ENCODE measurements around the gene LRP1B. TPM values are rescaled to one million over a fixed set of nuclear protein-coding genes. Genes with fewer than 3 reads are reported as not detected.

LRP1B gene
- total and polyA plus RNA-seq, 4 donors: 0.01 to 0.84 (median 0.17) TPM

DNA sequence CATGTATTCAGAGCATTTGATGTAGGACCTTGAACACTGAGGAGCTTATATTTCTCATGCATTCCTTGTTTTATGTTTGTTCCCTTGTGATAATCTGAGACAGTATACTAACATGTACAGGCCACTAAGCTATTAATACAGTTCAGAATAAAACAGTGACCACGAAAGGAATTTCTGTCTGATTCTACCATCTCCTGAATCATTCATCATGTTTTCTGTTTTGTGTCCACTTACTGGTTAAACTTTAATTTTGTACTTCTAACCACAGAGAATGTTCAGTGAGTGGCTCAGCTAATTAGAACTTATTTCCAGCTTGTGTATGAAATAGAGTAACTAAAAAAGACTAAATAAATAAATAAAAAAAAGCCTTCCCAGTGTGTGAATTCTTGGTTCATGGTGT, 110.4 kb downstream of the LRP1B start:
- Histone ChIP-seq H3K4me1 (ENCODE audit: control insufficient read depth in 4 of 4, insufficient read depth in 4 of 4, low read length in 3 of 4) (no peaks in the 10 kb centered on the region), H3K27ac (ENCODE audit: low read depth in 1 of 2, low read length in 2 of 2) (no peak overlapping the region), H3K27me3 (ENCODE audit: control insufficient read depth in 4 of 4, insufficient read depth in 4 of 4, low read length in 3 of 4) (no peaks in the 10 kb centered on the region), H3K9ac (ENCODE audit: low read depth in 1 of 2, low read length in 2 of 2) (no peak overlapping the region), H3K4me3 (ENCODE audit: low read depth in 1 of 3, low read length in 3 of 3) (no peak overlapping the region), H3K36me3 (ENCODE audit: control insufficient read depth in 4 of 4, insufficient read depth in 3 of 4, low read depth in 1 of 4, low read length in 3 of 4) (no peaks in the 10 kb centered on the region), H3K9me3 (ENCODE audit: control insufficient read depth in 4 of 4, low read length in 3 of 4) (no peaks in the 10 kb centered on the region)
- TF ChIP-seq RXRA (IDR thresholded peaks at IDR 0.05): no peak
- TF ChIP-seq, protein P1, sequence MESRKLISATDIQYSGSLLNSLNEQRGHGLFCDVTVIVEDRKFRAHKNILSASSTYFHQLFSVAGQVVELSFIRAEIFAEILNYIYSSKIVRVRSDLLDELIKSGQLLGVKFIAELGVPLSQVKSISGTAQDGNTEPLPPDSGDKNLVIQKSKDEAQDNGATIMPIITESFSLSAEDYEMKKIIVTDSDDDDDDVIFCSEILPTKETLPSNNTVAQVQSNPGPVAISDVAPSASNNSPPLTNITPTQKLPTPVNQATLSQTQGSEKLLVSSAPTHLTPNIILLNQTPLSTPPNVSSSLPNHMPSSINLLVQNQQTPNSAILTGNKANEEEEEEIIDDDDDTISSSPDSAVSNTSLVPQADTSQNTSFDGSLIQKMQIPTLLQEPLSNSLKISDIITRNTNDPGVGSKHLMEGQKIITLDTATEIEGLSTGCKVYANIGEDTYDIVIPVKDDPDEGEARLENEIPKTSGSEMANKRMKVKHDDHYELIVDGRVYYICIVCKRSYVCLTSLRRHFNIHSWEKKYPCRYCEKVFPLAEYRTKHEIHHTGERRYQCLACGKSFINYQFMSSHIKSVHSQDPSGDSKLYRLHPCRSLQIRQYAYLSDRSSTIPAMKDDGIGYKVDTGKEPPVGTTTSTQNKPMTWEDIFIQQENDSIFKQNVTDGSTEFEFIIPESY (IDR thresholded peaks at IDR 0.05): no peak
- no peak for TF ChIP-seq SP1 (IDR thresholded peaks at IDR 0.05)
- TF ChIP-seq, protein P2, sequence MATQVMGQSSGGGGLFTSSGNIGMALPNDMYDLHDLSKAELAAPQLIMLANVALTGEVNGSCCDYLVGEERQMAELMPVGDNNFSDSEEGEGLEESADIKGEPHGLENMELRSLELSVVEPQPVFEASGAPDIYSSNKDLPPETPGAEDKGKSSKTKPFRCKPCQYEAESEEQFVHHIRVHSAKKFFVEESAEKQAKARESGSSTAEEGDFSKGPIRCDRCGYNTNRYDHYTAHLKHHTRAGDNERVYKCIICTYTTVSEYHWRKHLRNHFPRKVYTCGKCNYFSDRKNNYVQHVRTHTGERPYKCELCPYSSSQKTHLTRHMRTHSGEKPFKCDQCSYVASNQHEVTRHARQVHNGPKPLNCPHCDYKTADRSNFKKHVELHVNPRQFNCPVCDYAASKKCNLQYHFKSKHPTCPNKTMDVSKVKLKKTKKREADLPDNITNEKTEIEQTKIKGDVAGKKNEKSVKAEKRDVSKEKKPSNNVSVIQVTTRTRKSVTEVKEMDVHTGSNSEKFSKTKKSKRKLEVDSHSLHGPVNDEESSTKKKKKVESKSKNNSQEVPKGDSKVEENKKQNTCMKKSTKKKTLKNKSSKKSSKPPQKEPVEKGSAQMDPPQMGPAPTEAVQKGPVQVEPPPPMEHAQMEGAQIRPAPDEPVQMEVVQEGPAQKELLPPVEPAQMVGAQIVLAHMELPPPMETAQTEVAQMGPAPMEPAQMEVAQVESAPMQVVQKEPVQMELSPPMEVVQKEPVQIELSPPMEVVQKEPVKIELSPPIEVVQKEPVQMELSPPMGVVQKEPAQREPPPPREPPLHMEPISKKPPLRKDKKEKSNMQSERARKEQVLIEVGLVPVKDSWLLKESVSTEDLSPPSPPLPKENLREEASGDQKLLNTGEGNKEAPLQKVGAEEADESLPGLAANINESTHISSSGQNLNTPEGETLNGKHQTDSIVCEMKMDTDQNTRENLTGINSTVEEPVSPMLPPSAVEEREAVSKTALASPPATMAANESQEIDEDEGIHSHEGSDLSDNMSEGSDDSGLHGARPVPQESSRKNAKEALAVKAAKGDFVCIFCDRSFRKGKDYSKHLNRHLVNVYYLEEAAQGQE (IDR thresholded peaks at IDR 0.05): no peak
- TF ChIP-seq YY1 (IDR thresholded peaks at IDR 0.05): no peak
- TF ChIP-seq NR2F2 (IDR thresholded peaks at IDR 0.05): no peak
- TF ChIP-seq FOXA1 (IDR thresholded peaks at IDR 0.05): no peak
- no peak for TF ChIP-seq GABPA (IDR thresholded peaks at IDR 0.05 in 1 of 2, conservative IDR thresholded peaks at IDR 0.05 in 1 of 2)
- no peak for TF ChIP-seq HNF4A (conservative IDR thresholded peaks at IDR 0.05)
- TF ChIP-seq, protein P3, sequence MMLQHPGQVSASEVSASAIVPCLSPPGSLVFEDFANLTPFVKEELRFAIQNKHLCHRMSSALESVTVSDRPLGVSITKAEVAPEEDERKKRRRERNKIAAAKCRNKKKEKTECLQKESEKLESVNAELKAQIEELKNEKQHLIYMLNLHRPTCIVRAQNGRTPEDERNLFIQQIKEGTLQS (IDR thresholded peaks at IDR 0.05): no peak
- WGBS: 49% methylated on average over 1 of the region's 1 CpG
- DNase-seq (ENCODE audit: low spot score): no peak

DNA sequence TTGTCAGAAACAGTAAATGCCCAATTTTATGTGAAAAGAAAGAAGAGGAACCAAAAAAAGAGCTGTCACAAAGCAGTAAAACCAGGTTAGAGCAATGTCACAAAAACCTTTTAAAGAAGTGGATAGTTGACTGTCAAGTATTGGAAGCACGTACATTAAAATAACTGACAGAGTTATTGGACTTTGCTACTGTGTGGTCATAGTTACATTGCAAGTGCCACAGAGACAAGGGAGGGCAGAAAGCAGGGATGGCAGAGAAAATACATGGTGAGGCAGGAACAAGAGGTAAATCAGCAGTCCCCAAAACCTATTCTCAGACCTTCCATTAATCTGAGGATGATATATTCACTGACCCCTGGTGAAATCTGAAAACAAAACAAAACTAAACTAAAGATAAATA, 116.3 kb downstream of the LRP1B start:
- H3K4me3 ChIP-seq (ENCODE audit: low read depth in 1 of 3, low read length in 3 of 3): no peak overlapping the region
- DNase-seq (ENCODE audit: low spot score): no peak
- WGBS: 72% methylated on average over 1 of the region's 1 CpG
- TF ChIP-seq HNF4A (conservative IDR thresholded peaks at IDR 0.05): peak in 1 of 2 donors; percentile 9
- TF ChIP-seq HNF4G (IDR thresholded peaks at IDR 0.05): no peak
- TF ChIP-seq YY1 (IDR thresholded peaks at IDR 0.05): no peak
- no peak for TF ChIP-seq TAF1 (conservative IDR thresholded peaks at IDR 0.05)
- no peak overlapping the region for H3K27ac ChIP-seq (ENCODE audit: low read depth in 1 of 2, low read length in 2 of 2)
- no peak overlapping the region for H3K9ac ChIP-seq (ENCODE audit: low read depth in 1 of 2, low read length in 2 of 2)
- no peaks in the 10 kb centered on the region for H3K4me1 ChIP-seq (ENCODE audit: control insufficient read depth in 4 of 4, insufficient read depth in 4 of 4, low read length in 3 of 4)
- H3K9me3 ChIP-seq (ENCODE audit: control insufficient read depth in 4 of 4, low read length in 3 of 4): no peaks in the 10 kb centered on the region
- H3K36me3 ChIP-seq (ENCODE audit: control insufficient read depth in 4 of 4, insufficient read depth in 3 of 4, low read depth in 1 of 4, low read length in 3 of 4): no peaks in the 10 kb centered on the region
- no peaks in the 10 kb centered on the region for H3K27me3 ChIP-seq (ENCODE audit: control insufficient read depth in 4 of 4, insufficient read depth in 4 of 4, low read length in 3 of 4)

DNA sequence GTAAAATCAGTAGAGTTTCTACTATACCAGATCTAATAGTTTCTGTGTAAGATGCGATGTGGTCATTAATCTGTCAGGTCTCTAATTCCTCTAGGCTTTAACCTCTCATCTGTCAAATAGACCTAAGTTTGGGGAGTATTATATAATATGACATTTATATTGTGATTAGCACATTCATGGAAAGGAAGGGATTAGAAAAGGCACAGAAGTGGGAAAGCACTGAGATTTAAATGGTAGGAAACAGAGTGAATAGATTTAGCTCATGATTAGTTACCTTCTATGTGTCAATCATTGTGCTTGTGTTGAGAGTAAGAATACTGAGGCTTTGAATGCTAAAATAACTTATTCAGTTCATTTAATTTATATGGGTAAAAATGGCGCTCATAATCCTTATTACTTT, 118.0 kb downstream of the LRP1B start:
- H3K4me1 ChIP-seq (ENCODE audit: control insufficient read depth in 4 of 4, insufficient read depth in 4 of 4, low read length in 3 of 4): no peaks in the 10 kb centered on the region
- H3K9ac ChIP-seq (ENCODE audit: low read depth in 1 of 2, low read length in 2 of 2): no peak overlapping the region
- no peak for DNase-seq (ENCODE audit: low spot score)
- no peaks in the 10 kb centered on the region for H3K36me3 ChIP-seq (ENCODE audit: control insufficient read depth in 4 of 4, insufficient read depth in 3 of 4, low read depth in 1 of 4, low read length in 3 of 4)
- 89% methylated on average over 2 of the region's 2 CpGs for WGBS
- H3K9me3 ChIP-seq (ENCODE audit: control insufficient read depth in 4 of 4, low read length in 3 of 4): no peaks in the 10 kb centered on the region
- H3K27ac ChIP-seq (ENCODE audit: low read depth in 1 of 2, low read length in 2 of 2): no peak overlapping the region
- no peak overlapping the region for H3K4me3 ChIP-seq (ENCODE audit: low read depth in 1 of 3, low read length in 3 of 3)
- TF ChIP-seq, protein P4, sequence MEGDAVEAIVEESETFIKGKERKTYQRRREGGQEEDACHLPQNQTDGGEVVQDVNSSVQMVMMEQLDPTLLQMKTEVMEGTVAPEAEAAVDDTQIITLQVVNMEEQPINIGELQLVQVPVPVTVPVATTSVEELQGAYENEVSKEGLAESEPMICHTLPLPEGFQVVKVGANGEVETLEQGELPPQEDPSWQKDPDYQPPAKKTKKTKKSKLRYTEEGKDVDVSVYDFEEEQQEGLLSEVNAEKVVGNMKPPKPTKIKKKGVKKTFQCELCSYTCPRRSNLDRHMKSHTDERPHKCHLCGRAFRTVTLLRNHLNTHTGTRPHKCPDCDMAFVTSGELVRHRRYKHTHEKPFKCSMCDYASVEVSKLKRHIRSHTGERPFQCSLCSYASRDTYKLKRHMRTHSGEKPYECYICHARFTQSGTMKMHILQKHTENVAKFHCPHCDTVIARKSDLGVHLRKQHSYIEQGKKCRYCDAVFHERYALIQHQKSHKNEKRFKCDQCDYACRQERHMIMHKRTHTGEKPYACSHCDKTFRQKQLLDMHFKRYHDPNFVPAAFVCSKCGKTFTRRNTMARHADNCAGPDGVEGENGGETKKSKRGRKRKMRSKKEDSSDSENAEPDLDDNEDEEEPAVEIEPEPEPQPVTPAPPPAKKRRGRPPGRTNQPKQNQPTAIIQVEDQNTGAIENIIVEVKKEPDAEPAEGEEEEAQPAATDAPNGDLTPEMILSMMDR (IDR thresholded peaks at IDR 0.05; ENCODE audit: low read depth, low read length, missing input control): no peak
- TF ChIP-seq, protein P3 (IDR thresholded peaks at IDR 0.05): no peak
- no peak for TF ChIP-seq YY1 (IDR thresholded peaks at IDR 0.05)
- no peaks in the 10 kb centered on the region for H3K27me3 ChIP-seq (ENCODE audit: control insufficient read depth in 4 of 4, insufficient read depth in 4 of 4, low read length in 3 of 4)
